SKM-1 (cell line): ENCODE measurements around the gene TBC1D2B.

Source experiments
- DNase-seq: peaks from one replicate; lab custom pipeline; 2025; ENCODE audit not compliant: unreplicated experiment; lab: John Stamatoyannopoulos, UW

Gene TBC1D2B

DNA sequence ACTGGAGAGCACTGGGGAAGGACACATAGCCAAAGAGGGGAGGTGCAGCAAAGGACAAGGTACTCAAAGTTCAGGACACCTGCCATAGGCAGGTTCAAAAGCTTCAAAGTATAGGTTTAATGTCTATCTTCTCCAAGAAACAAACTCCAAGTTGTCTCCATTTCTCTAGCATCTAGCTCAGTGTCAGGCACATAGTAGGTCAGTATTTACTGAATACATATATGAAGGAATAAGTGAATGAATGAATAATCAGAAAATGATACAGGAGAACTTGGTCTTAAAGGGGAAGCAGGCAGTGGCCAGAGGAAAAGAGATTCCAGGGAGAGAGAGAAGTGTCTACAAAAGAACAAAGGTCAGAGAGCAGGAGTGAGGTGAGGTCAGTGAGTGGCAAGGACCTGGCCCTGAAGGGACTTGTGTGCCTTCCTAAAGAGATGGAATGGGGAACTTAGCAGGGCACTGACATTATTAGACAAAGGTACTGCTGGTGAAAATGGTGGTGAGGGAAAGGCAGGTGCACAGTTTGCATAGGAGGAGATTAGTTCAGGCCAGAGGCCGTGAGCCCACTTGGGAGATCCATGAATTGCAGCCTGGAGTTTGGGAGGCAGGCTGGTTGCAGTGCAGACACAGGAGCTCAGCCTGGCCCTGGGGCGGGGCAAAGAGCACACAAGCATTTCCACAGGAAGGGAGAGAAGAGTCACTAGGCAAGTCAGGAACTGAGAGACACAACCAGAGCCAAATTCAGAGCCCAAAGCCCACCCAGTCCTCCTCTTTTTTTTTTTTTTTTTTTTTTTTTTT is 21.4 kb downstream of the TBC1D2B start:
- DNase-seq: no peak

- DNase-seq: no peak
These were observed 22.5 kb downstream of the TBC1D2B start for GRCh38 chr15:78054966-78055365.

- DNase-seq: no peak
These were observed 23.0 kb downstream of the TBC1D2B start for GRCh38 chr15:78054518-78054917.

DNA sequence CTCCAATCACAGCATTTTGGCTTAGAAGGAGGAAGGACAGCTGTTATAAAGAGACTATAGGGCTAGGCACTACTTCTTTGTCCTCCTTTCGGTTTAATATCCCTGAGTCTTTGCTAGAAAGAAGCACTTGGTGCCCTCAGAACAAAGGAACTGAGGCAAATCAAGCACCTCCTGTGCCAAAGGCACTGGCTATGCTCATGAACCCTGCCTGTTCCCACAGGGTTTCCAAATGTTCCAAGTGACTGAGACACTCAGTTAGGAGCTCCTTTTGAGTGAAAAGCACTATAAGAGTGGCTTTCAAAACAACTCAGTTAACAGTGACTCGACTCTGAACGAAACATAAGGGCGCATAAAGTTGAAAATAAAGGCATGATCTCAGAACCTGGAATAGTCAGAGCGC is 25.0 kb downstream of the TBC1D2B start:
- no peak for DNase-seq

DNA sequence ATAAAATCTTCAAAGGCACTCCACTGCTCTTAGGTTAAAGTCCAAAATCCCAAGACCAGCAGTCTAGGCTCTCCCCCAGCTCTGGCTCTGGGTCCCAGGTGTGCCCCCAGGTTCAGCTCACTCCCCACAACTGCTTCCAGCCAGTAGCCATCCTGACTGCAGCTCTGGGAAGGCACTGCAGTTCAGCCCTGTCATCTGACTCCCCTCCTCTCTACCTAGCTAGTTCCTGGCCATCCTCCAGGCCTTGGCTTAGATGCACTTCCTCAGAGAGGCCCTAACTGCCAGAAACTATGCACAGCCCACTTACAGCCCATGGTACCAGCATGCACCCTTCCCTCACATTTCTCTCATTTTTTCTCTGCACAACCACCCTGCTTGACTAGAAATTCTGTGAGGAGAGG is 25.5 kb downstream of the TBC1D2B start:
- no peak for DNase-seq

- DNase-seq: no peak
These were observed 25.9 kb downstream of the TBC1D2B start for GRCh38 chr15:78051596-78051995.

- no peak for DNase-seq
These were observed 26.7 kb downstream of the TBC1D2B start for GRCh38 chr15:78050826-78051225.

- no peak for DNase-seq
These were observed 27.1 kb downstream of the TBC1D2B start for GRCh38 chr15:78050441-78050809.

GRCh38 chr15:78049691-78050440 is 27.6 kb downstream of the TBC1D2B start:
- peak; percentile 54 for DNase-seq

DNA sequence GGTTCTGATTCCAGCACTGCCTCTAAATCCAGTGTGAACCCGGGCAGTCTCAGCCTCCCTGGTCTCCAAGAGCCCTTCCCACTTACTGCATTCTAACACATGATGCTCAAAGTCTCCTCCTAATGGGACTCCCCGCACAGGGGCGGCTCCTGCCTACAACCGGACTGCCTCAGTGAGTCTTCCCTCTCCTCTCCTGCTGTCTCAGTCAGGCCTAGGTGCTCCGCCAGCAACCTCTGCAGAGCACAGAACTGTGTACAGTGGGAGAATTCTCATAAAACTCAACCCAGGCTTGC is 28.9 kb downstream of the TBC1D2B start:
- DNase-seq: no peak

GRCh38 chr15:78047761-78048627 is 29.5 kb downstream of the TBC1D2B start:
- peak; percentile 83 for DNase-seq

- no peak for DNase-seq
These were observed 30.6 kb downstream of the TBC1D2B start for GRCh38 chr15:78046796-78047341.

DNA sequence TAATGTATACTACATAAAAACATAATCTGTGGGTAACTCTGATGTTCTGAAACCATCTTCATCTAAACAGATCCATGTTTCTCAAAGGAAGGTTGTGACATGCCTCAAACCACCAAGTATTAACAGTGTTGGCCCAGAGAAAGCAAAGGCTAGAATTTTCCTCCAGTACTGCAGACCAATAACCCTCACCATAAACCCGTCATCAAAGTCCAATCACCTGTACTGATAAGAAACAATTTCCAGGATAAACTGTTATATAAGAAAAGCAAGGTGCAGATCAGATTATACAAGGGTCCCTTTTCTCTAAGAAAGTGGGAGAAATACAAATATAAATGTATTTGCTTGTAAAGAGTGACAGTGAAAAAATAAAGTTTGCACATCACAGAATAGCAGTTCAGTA is 32.3 kb downstream of the TBC1D2B start:
- no peak for DNase-seq

- DNase-seq: no peak
These were observed 32.9 kb downstream of the TBC1D2B start for GRCh38 chr15:78044407-78045155.

GRCh38 chr15:78041946-78042345 is 35.6 kb downstream of the TBC1D2B start:
- DNase-seq: no peak

DNA sequence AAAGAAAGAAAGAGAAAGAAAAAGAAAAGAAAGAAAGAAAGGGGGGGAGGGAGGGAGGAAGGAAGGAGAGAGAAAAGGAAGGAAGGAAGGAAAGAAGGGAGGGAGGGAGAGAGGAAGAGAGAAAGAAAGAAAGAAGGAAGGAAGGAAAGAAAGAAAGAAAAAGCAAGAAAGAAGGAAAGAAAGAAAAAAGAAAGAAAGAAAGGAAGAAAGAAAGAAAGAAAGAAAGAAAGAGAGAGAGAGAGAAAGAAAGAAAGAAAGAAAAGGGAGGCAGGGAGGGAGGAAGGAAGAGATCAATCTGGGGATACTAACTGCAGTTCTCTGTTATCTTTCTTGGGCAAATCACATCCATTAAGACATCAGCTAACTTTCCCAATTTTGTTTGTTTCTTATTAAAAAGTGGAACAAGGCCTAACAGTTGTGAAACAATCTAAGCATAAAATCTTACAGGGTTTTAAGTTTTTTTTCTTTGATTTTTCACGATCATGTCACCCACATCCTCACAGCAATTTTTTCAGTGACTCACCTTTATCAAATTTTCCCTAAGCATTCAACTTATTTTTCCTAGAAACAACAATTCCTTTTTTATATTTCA is 36.8 kb downstream of the TBC1D2B start:
- no peak for DNase-seq

DNA sequence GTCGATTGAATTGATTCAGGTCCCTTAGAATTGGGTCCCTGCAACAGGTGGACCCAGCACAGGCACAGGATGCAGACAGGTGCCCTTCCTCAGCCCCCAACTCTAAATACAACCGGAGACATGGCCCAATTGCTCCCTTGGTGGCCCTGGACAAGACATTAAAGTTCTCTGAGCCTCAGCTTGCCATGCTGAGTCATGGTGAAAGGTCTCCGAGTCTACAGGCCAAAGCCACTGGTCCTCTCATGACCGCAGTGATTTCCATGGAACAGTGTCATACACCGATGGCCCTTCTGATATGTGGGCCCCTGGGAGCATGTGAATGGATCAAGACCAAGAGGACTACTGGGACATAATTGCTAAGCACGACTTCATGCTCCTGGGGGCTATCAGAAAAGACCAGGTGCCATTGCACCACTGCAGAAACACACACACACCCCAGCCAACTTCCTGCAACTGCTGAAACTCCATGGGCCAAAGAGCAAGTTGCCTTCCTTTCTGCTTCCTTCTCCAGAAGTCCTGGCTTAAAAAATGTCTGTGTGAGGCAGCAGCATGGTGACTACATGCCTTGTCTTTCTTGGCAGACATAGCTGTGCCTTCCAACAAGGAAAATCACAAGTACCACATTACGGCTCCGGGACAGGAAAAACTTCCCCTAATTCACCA is 38.8 kb downstream of the TBC1D2B start:
- DNase-seq: no peak

- no peak for DNase-seq
These were observed 39.7 kb downstream of the TBC1D2B start for GRCh38 chr15:78037779-78038305.

DNA sequence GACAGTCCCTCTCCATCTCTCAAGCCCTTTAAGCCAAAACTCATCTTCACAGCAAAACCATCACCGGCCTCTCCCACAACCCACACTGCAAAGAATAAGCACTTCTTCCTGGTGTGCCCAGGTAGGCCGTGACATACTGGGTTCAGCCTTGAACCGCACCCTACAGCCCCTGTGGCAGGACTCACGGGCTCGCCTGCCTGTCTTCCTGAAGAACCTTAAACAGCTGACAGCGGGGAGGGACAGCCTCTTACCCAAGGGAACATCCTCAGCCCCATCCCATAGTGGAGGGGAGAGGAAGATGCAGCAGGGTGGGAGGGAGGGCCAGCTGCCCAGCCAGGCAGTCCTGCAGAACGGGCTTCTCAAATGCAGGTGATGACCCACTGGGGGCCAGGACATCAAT is 40.2 kb downstream of the TBC1D2B start:
- no peak for DNase-seq
